GOT3 (cell line): Measurements from ENCODE around the gene CERK.

Experiments used
- DNase-seq: peaks from one replicate; lab custom pipeline; 2025; ENCODE audit warnings: mixed read lengths; lab: John Stamatoyannopoulos, UW

Gene CERK

GRCh38 chr22:46764779-46765485 lies 26.9 kb upstream of the CERK start:
- no peak for DNase-seq

- no peak for DNase-seq
Observed at GRCh38 chr22:46764140-46764680, 26.2 kb upstream of the CERK start.

- DNase-seq, result no peak
Observed at GRCh38 chr22:46763051-46763705, 25.1 kb upstream of the CERK start.

- peak; percentile 77 for DNase-seq
Observed at GRCh38 chr22:46762238-46763050, 24.4 kb upstream of the CERK start, which contains the start of gene TBC1D22A. TBC1D22A (plus strand) TSS chr22:46762650; CDS start chr22:46762787, 137 bp downstream.

- DNase-seq, result no peak
Observed at GRCh38 chr22:46761539-46762237, 23.6 kb upstream of the CERK start.

- DNase-seq, result no peak
Observed at GRCh38 chr22:46761017-46761416, 23.0 kb upstream of the CERK start.

- no peak for DNase-seq
Observed at GRCh38 chr22:46758867-46759290, 20.8 kb upstream of the CERK start.

GRCh38 chr22:46758121-46758520 lies 20.1 kb upstream of the CERK start:
- no peak for DNase-seq

GRCh38 chr22:46757104-46757503 lies 19.1 kb upstream of the CERK start:
- no peak for DNase-seq

GRCh38 chr22:46756097-46756496 lies 18.0 kb upstream of the CERK start:
- no peak for DNase-seq

- DNase-seq, result no peak
Observed at GRCh38 chr22:46755525-46755924, 17.5 kb upstream of the CERK start.

- no peak for DNase-seq
Observed at GRCh38 chr22:46754826-46755225, 16.8 kb upstream of the CERK start.

GRCh38 chr22:46754110-46754799 lies 16.2 kb upstream of the CERK start:
- peak; percentile 84 for DNase-seq

GRCh38 chr22:46753761-46754109 lies 15.7 kb upstream of the CERK start:
- DNase-seq, result no peak

GRCh38 chr22:46753360-46753759 lies 15.3 kb upstream of the CERK start:
- DNase-seq, result no peak

GRCh38 chr22:46752988-46753310 lies 14.9 kb upstream of the CERK start:
- no peak for DNase-seq

GRCh38 chr22:46752286-46752987 lies 14.4 kb upstream of the CERK start:
- DNase-seq, result no peak

- no peak for DNase-seq
Observed at GRCh38 chr22:46750863-46751443, 12.9 kb upstream of the CERK start.

GRCh38 chr22:46750530-46750800 lies 12.4 kb upstream of the CERK start:
- DNase-seq, result no peak

- no peak for DNase-seq
Observed at GRCh38 chr22:46749682-46750529, 11.9 kb upstream of the CERK start.
